K562 (cell line): ENCODE results near the gene AGGF1. TPM values are rescaled to one million over a fixed set of nuclear protein-coding genes. Genes with fewer than 3 reads are reported as not detected.

ENCODE experiments used
- ATF1 ChIP-seq, 2 experiments: fragments of 450-650 bp in 1 of 2; IDR thresholded peaks; 2 replicates each; pipeline ENCODE4 v1.6.1; 2016; ENCODE audit warnings: missing compliant biosample characterization in 1 of 2, missing genetic modification characterization in 1 of 2
- ATF4 ChIP-seq: fragments of 450-650 bp; formaldehyde crosslinking; IDR thresholded peaks from 2 replicates; pipeline ENCODE4 v1.4.0; 2022; ENCODE audit warnings: mild to moderate bottlenecking, moderate library complexity
- CBX3 ChIP-seq, 2 experiments: IDR thresholded peaks; 1 replicate in 1 of 2; 2 replicates in 1 of 2; pipeline ENCODE4 v1.6.1; 2012; ENCODE audit warnings: inconsistent platforms in 2 of 2, low read length in 2 of 2, borderline replicate concordance in 1 of 2, control low read depth in 1 of 2
- EP400 ChIP-seq: fragments of 450-650 bp; IDR thresholded peaks from 2 replicates; pipeline ENCODE4 v1.6.1; 2017; ENCODE audit warnings: antibody characterized with exemption, mild to moderate bottlenecking, moderate library complexity
- ETS2 ChIP-seq: IDR thresholded peaks from 2 replicates; pipeline ENCODE4 v1.6.1; 2016; ENCODE audit warnings: borderline replicate concordance, missing genetic modification characterization, mild to moderate bottlenecking, moderate library complexity, missing compliant biosample characterization; ENCODE audit not compliant: poor library complexity, severe bottlenecking
- HCFC1 ChIP-seq: IDR thresholded peaks from 2 replicates; pipeline ENCODE4 v1.6.1; 2012; ENCODE audit warnings: low read depth, low read length, improper control_type of control experiment
- HDAC3 ChIP-seq: fragments of 450-650 bp; IDR thresholded peaks from 2 replicates; pipeline ENCODE4 v1.6.1; 2018; ENCODE audit warnings: borderline replicate concordance, mild to moderate bottlenecking, moderate library complexity; ENCODE audit not compliant: partially characterized antibody
- KLF10 ChIP-seq: fragments of 250-450 bp; sonication (Bioruptor Pico); IDR thresholded peaks from 2 replicates; pipeline ENCODE4 v1.6.1; 2021; ENCODE audit warnings: matching md5 sums
- L3MBTL2 ChIP-seq: fragments of 450-650 bp; IDR thresholded peaks from 2 replicates; pipeline ENCODE4 v1.6.1; 2016; ENCODE audit warnings: mild to moderate bottlenecking, moderate library complexity
- NFIX ChIP-seq: fragments of 250-450 bp; sonication (Bioruptor Pico); IDR thresholded peaks from 2 replicates; pipeline ENCODE4 v1.4.0; 2020; ENCODE audit warnings: low read depth, mild to moderate bottlenecking, moderate library complexity
- RAD21 ChIP-seq, 2 experiments: fragments of 250-450 bp in 1 of 2; fragments of 450-650 bp in 1 of 2; sonication (Bioruptor Pico) in 1 of 2; formaldehyde crosslinking in 1 of 2; IDR thresholded peaks in 1 of 2; conservative IDR thresholded peaks in 1 of 2; 2 replicates each; pipeline versions ENCODE4 v1.4.0 to v1.8.0; 2020 to 2022; ENCODE audit warnings: mild to moderate bottlenecking in 2 of 2, moderate library complexity in 1 of 2
- RBM25 ChIP-seq: fragments of 200-400 bp; formaldehyde crosslinking; IDR thresholded peaks from 2 replicates; pipeline ENCODE4 v1.6.1; 2018; ENCODE audit warnings: low read length, low read depth, moderate library complexity; ENCODE audit not compliant: severe bottlenecking
- SMARCA5 ChIP-seq: fragments of 450-650 bp; IDR thresholded peaks from 2 replicates; pipeline ENCODE4 v1.6.1; 2016
- SP1 ChIP-seq: sonication (generic); formaldehyde crosslinking; IDR thresholded peaks from 2 replicates; pipeline ENCODE4 v1.8.1; 2022; ENCODE audit warnings: mild to moderate bottlenecking, missing genetic modification reagents
- SP2 ChIP-seq: IDR thresholded peaks from 2 replicates; pipeline ENCODE4 v1.6.1; 2011; ENCODE audit warnings: mild to moderate bottlenecking, low read depth, low read length, moderate library complexity; ENCODE audit not compliant: poor library complexity, severe bottlenecking; ENCODE audit errors: extremely low read depth
- TAF1 ChIP-seq: IDR thresholded peaks from 2 replicates; pipeline ENCODE4 v1.6.1; 2011; ENCODE audit warnings: mild to moderate bottlenecking, low read length, moderate library complexity; ENCODE audit not compliant: insufficient read depth, control insufficient read depth, severe bottlenecking; ENCODE audit errors: extremely low read depth
- ZKSCAN1 ChIP-seq: fragments of 150-350 bp; IDR thresholded peaks from 2 replicates; pipeline ENCODE4 v1.6.1; 2016; ENCODE audit warnings: low read depth, low read length
- ZNF395 ChIP-seq: fragments of 200-800 bp; sonication (Bioruptor generic); IDR thresholded peaks from 2 replicates; pipeline ENCODE4 v1.6.1; 2017; ENCODE audit warnings: missing genetic modification characterization, missing compliant biosample characterization
- ZNF551 ChIP-seq: fragments of 250-450 bp; sonication (Bioruptor Pico); IDR thresholded peaks from 2 replicates; pipeline ENCODE4 v1.5.0; 2021; ENCODE audit warnings: mild to moderate bottlenecking, moderate library complexity
- ZNF639 ChIP-seq, 2 experiments: fragments of 200-800 bp in 1 of 2; sonication (Bioruptor generic) in 1 of 2; sonication (generic) in 1 of 2; formaldehyde crosslinking in 1 of 2; IDR thresholded peaks in 1 of 2; conservative IDR thresholded peaks in 1 of 2; 2 replicates each; pipeline versions ENCODE4 v1.5.0 to v1.6.1; 2016 to 2020; ENCODE audit warnings: missing compliant biosample characterization in 1 of 2, missing genetic modification characterization in 1 of 2, missing genetic modification reagents in 1 of 2
- ZNF644 ChIP-seq: fragments of 200-800 bp; sonication (Bioruptor generic); IDR thresholded peaks from 2 replicates; pipeline ENCODE4 v1.6.1; 2016; ENCODE audit warnings: low read depth, missing genetic modification characterization, missing compliant biosample characterization
- polyA plus RNA-seq, 8 experiments: library from polyadenylated mRNA; depleted of rRNA in 4 of 8; stranded (reverse) in 5 of 8; unstranded in 3 of 8; fragments of >200 nt; fragmentation: Nextera tagmentation in 2 of 8; fragmentation: Illumina TruSeq in 1 of 8; extraction: Ambion mirVana in 2 of 8; extraction: Trizol in 1 of 8; gene quantifications; 2 replicates each; pipeline versions ENCODE4 v1.2.1 to v1.2.3, GENCODE V29; 2011 to 2014; ENCODE audit warnings: inconsistent platforms in 1 of 8, missing spikeins in 1 of 8
- total RNA-seq, 7 experiments: library from RNA; depleted of rRNA in 6 of 7; stranded (reverse); fragments of >200 nt in 6 of 7; fragmentation: Illumina TruSeq in 2 of 7; extraction: Trizol in 2 of 7; gene quantifications; 2 replicates each; pipeline versions ENCODE4 v1.2.1 to v1.2.3, GENCODE V29; 2011 to 2021; ENCODE audit warnings: low replicate concordance in 1 of 7

AGGF1 gene
- total and polyA plus RNA-seq, 9 of the 15 experiments (the other 6 are each of a cell fraction or from before 2014, with no cell fraction given) = 5.2 to 20.4 (median 13.4) TPM

GRCh38 chr5:77030097-77031071 is at the start of gene AGGF1 (continued):
- TF ChIP-seq HCFC1 = peak; percentile 69
- peak; percentile 98 for TF ChIP-seq L3MBTL2
- no peak for TF ChIP-seq ATF1 (CRISPR knock-in tag; IDR thresholded peaks at IDR 0.05)
- TF ChIP-seq ATF1 (tag; IDR thresholded peaks at IDR 0.05) = peak; percentile 88
- no peak for TF ChIP-seq RAD21 (CRISPR knock-in tag; conservative IDR thresholded peaks at IDR 0.05 in 1 of 2, IDR thresholded peaks at IDR 0.05 in 1 of 2)
- peak; percentile 74 for TF ChIP-seq TAF1
- no peak for TF ChIP-seq HDAC3
- TF ChIP-seq RBM25 = no peak
- no peak for TF ChIP-seq SP2
- peak; percentile 66; the same call in 1 of the 2 replicates for TF ChIP-seq ZNF395 (CRISPR knock-in tag)
- no peak for TF ChIP-seq NFIX (CRISPR knock-in tag)
- peak in 1 of 2 experiments; percentile 94; a peak in 2 of 3 replicates for TF ChIP-seq CBX3 (IDR thresholded peaks at IDR 0.05; ENCODE audit: borderline replicate concordance in 1 of 2, low read length in 2 of 2)
- no peak for TF ChIP-seq KLF10 (CRISPR knock-in tag)
- peak; percentile 73; the same call in 1 of the 2 replicates for TF ChIP-seq EP400
- 0 out of 2 replicates have a peak, but pooled peaks have one; percentile 21 for TF ChIP-seq ATF4 (CRISPR knock-in tag)
- TF ChIP-seq ZNF551 (CRISPR knock-in tag) = no peak
- TF ChIP-seq SP1 (CRISPR knock-in tag) = peak; percentile 74; the same call in 1 of the 2 replicates
- no peak for TF ChIP-seq ETS2 (tag)
- 0 out of 2 replicates have a peak, but pooled peaks have one; percentile 21 for TF ChIP-seq ZKSCAN1
- peak in 1 of 2 experiments; percentile 54; a peak in 2 of 4 replicates for TF ChIP-seq ZNF639 (CRISPR knock-in tag; conservative IDR thresholded peaks at IDR 0.05 in 1 of 2, IDR thresholded peaks at IDR 0.05 in 1 of 2)
- TF ChIP-seq SMARCA5 = no peak
- TF ChIP-seq ZNF644 = peak; percentile 45; the same call in 1 of the 2 replicates
